ENCODE results near the gene CASZ1. TPM values are rescaled to one million over a fixed set of nuclear protein-coding genes. Genes with fewer than 3 reads are reported as not detected.

CASZ1 gene
- total and polyA plus RNA-seq, 4 experiments from 2014 or later = 0.13 to 8.8 (median 4.7) TPM

DNA sequence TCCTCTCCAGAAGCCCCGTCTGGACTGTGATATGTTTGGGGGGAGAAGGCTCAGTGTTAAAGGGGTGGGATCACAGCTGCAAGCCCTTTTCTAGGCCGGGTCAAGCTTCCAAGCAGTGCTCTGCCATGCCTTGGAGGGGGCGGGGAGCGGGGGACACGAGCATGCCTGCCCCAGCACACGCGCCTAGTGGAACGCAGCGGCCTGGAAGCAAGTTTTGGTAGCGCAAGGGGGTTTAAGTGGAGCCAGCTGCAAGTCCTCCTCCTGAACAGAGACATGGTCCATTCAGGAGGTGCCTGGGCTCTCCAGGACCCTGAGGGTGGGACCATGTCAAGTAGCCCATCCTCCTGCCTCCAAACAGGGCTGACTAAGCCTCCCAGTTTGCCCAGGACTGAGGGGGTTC is 112.2 kb downstream of the CASZ1 start:
- CTCF ChIA-PET (ENCODE audit: partially characterized antibody) = interaction anchor here (1.3 kb wide), 1 partner anchor 176 kb away, joined by 3 read pairs; no protein-coding TSS in a partner anchor

DNA sequence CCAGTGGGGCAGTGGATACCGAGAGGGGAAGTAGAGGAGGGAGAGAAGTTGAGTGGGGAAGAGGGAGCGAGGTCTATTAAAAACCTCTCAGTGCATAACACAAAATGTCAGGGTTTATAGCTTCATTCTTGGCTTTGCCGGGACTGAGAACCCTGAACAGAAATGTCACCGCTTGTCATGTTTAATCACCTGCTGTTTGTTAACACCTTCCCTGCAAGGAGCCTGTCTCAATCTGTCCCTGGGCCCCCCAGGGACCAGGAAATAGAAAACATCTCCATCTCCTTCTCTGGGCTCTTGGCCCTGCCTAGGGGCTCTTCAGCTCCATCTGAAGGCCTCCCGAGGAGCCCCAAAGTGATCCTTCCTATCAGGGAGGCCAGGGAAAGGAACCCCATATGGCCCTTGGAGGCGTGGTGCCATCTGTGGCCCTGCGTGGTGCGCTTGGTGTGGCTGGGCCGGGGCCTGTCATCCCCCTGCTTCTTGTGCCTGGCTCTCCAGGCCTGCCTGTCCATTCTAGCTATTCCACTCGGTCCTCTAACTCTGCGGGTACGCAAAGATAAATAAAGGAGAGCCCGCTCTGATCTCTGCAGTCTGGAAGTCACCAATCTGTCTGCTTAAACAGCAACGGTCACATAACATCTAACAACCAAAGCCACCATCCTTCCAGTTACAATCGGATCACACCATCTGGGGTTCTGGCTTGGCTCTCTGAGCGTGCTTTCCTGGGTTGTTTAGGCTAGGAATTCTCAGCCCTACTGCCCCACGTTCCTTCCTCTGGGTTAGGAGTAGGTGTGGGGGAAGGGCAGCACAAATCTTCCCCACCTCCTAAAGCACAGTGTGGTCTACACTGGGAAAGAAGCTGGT is 113.8 kb downstream of the CASZ1 start:
- Mint-ChIP-seq H3K36me3 (peaks cover 0 to 2% of the 10 kb centered on the region in 2 donors), H3K27me3 (no peaks in the 10 kb centered on the region), H3K9me3 (no peaks in the 10 kb centered on the region), H3K27ac (peak overlapping the region in 5 of 7 donors; percentile 32 to 72 (median 42)), H3K4me1 (peaks cover 0 to 6% (median 4%) of the 10 kb centered on the region in 4 donors), H3K4me3 (no peak overlapping the region)
- Histone ChIP-seq H3K4me1 (ENCODE audit: insufficient read depth, low read length) (no peaks in the 10 kb centered on the region), H3K9me3 (ENCODE audit: control insufficient read depth in 1 of 2, low read length in 2 of 2) (no peaks in the 10 kb centered on the region), H3K27me3 (ENCODE audit: insufficient read depth, low read length) (no peaks in the 10 kb centered on the region), H3K36me3 (ENCODE audit: insufficient read depth, low read length) (no peaks in the 10 kb centered on the region), H3K4me3 (ENCODE audit: low read length in 2 of 2) (no peak overlapping the region), H3K27ac (ENCODE audit: low read depth, low read length) (no peak overlapping the region)
- DNase-seq = no peak
- intact Hi-C loops (cut with micrococcal nuclease) = no loop called here
- POLR2A ChIA-PET (ENCODE audit: partially characterized antibody) = interaction anchor here (1.1 kb wide), 1 partner anchor 10 kb away, joined by 4 read pairs; no protein-coding TSS in a partner anchor
- CTCF ChIA-PET (ENCODE audit: partially characterized antibody) = interaction anchor here (1.3 kb wide), 1 partner anchor 174 kb away, joined by 3 read pairs; no protein-coding TSS in a partner anchor

More for the DNA sequence above, 112.2 kb downstream of the CASZ1 start:
- no peaks in the 10 kb centered on the region for H3K36me3 ChIP-seq (ENCODE audit: insufficient read depth, low read length)
- no peaks in the 10 kb centered on the region for H3K27me3 ChIP-seq (ENCODE audit: insufficient read depth, low read length)
- Mint-ChIP-seq H3K4me1 (peaks cover 0 to 7% (median 4%) of the 10 kb centered on the region in 4 donors), H3K9me3 (no peaks in the 10 kb centered on the region), H3K4me3 (no peak overlapping the region), H3K27me3 (no peaks in the 10 kb centered on the region), H3K27ac (no peak overlapping the region), H3K36me3 (peaks cover 0 to 2% of the 10 kb centered on the region in 2 donors)
- no peak overlapping the region for H3K27ac ChIP-seq (ENCODE audit: low read depth, low read length)
- no peak for DNase-seq
- no peaks in the 10 kb centered on the region for H3K4me1 ChIP-seq (ENCODE audit: insufficient read depth, low read length)
- H3K9me3 ChIP-seq (ENCODE audit: control insufficient read depth in 1 of 2, low read length in 2 of 2) = no peaks in the 10 kb centered on the region
- POLR2A ChIA-PET (ENCODE audit: partially characterized antibody) = no interaction called here
- H3K4me3 ChIP-seq (ENCODE audit: low read length in 2 of 2) = no peak overlapping the region
- intact Hi-C loops (cut with micrococcal nuclease) = no loop called here

DNA sequence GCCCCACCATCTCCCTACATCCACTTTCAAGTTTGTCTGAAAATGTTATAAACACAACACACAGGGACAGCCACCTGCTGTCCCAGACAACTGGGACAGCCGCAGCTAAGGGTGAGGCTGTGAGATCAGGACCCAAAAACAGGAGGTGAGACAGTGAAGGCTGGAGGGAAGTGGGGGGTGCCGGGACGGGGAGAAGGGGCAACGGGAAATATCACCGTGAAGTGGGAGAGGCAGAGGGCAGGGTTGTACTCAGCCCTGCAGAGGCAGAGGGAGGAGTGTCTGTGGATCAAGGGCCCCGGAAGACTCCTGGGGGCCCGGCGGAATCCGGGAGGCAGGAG is 114.4 kb downstream of the CASZ1 start:
- Histone ChIP-seq H3K27me3 (ENCODE audit: insufficient read depth, low read length) (no peaks in the 10 kb centered on the region), H3K36me3 (ENCODE audit: insufficient read depth, low read length) (no peaks in the 10 kb centered on the region), H3K4me3 (ENCODE audit: low read length in 2 of 2) (no peak overlapping the region), H3K4me1 (ENCODE audit: insufficient read depth, low read length) (no peaks in the 10 kb centered on the region), H3K27ac (ENCODE audit: low read depth, low read length) (no peak overlapping the region), H3K9me3 (ENCODE audit: control insufficient read depth in 1 of 2, low read length in 2 of 2) (no peaks in the 10 kb centered on the region)
- H3K4me3 Mint-ChIP-seq = no peak overlapping the region
- ChIA-PET POLR2A (ENCODE audit: partially characterized antibody) (interaction anchor here (1.1 kb wide), 1 partner anchor 11 kb away, joined by 4 read pairs; no protein-coding TSS in a partner anchor), CTCF (ENCODE audit: partially characterized antibody) (no interaction called here)
- peaks cover 0 to 12% (median 4%) of the 10 kb centered on the region in 4 donors for H3K4me1 Mint-ChIP-seq
- peaks cover 0 to 2% of the 10 kb centered on the region in 2 donors for H3K36me3 Mint-ChIP-seq
- H3K27ac Mint-ChIP-seq = peak overlapping the region in 2 of 7 donors; percentile 42 to 72
- no peak for DNase-seq
- no peaks in the 10 kb centered on the region for H3K9me3 Mint-ChIP-seq
- H3K27me3 Mint-ChIP-seq = no peaks in the 10 kb centered on the region
- intact Hi-C loops (cut with micrococcal nuclease) = no loop called here

DNA sequence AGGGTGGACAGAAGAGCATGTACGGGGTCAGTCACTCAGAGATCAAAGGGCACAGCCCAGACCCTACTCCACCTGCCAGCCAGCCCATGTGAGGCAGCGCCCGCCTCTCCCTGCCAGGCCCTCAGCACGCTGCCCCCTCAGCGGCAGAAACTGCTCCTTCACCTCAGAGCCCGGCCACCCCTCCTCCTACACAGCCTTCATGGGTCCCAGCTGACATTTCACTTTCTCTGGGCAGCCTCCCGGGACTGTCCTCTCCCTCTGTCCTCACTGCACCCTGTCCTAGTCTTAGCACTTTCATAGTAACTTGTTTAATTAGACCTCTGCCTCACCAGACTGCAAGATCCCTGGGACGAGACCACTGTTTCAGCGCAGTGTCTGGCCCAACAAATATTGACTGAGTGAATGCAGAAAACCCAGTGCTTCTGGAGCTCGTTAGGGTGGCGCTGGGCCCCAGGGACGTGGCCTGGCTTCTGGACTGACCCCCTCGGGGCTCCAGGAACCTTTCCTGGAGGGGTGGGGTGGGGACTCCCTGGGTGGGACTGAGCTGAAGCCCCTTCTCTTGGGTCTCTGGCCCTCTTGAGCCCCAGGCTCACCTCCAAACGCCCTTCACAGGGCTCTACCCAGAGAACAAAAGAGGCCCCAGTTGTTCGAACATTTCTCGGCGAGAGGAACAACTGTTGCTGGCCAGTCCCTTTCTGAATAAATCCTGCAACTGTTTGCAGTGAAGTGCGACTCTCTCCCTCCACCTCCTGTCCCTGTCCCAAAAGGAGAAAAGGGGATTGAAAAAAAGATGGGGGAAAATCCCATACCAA is 114.9 kb downstream of the CASZ1 start:
- Mint-ChIP-seq H3K9me3 (no peaks in the 10 kb centered on the region), H3K4me3 (no peak overlapping the region), H3K27me3 (no peaks in the 10 kb centered on the region), H3K27ac (peak overlapping the region in 1 of 7 donors; percentile 48), H3K4me1 (peaks cover 1 to 18% (median 4%) of the 10 kb centered on the region in 4 donors), H3K36me3 (peaks cover 0 to 2% of the 10 kb centered on the region in 2 donors)
- H3K4me1 ChIP-seq (ENCODE audit: insufficient read depth, low read length) = no peaks in the 10 kb centered on the region
- CTCF ChIA-PET (ENCODE audit: partially characterized antibody) = no interaction called here
- H3K27me3 ChIP-seq (ENCODE audit: insufficient read depth, low read length) = no peaks in the 10 kb centered on the region
- H3K4me3 ChIP-seq (ENCODE audit: low read length in 2 of 2) = no peak overlapping the region
- intact Hi-C loops (cut with micrococcal nuclease) = no loop called here
- POLR2A ChIA-PET (ENCODE audit: partially characterized antibody) = interaction anchor here (1.1 kb wide), 1 partner anchor 11 kb away, joined by 4 read pairs; no protein-coding TSS in a partner anchor
- no peaks in the 10 kb centered on the region for H3K9me3 ChIP-seq (ENCODE audit: control insufficient read depth in 1 of 2, low read length in 2 of 2)
- no peaks in the 10 kb centered on the region for H3K36me3 ChIP-seq (ENCODE audit: insufficient read depth, low read length)
- H3K27ac ChIP-seq (ENCODE audit: low read depth, low read length) = no peak overlapping the region
- no peak for DNase-seq

DNA sequence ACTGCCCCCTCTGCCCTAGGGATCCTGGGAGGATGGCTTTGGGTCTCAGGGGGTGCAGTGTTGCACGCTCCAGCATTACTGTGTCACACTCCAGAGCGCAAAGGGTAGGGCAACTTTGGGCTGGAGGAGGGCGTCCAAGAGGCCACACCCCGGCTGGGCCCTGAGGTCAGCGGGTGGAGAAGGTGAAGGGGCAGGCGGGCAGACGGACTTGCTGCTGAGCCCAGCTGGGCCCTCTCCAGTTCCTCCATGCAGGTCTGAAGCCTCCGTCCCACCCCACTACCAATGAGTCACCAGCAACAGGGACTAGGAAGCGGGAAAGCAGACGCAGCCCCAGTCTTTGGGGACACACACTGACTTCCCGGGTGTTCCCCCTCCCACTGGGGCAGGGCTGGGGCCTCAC is 116.0 kb downstream of the CASZ1 start:
- intact Hi-C loops (cut with micrococcal nuclease) = no loop called here

DNA sequence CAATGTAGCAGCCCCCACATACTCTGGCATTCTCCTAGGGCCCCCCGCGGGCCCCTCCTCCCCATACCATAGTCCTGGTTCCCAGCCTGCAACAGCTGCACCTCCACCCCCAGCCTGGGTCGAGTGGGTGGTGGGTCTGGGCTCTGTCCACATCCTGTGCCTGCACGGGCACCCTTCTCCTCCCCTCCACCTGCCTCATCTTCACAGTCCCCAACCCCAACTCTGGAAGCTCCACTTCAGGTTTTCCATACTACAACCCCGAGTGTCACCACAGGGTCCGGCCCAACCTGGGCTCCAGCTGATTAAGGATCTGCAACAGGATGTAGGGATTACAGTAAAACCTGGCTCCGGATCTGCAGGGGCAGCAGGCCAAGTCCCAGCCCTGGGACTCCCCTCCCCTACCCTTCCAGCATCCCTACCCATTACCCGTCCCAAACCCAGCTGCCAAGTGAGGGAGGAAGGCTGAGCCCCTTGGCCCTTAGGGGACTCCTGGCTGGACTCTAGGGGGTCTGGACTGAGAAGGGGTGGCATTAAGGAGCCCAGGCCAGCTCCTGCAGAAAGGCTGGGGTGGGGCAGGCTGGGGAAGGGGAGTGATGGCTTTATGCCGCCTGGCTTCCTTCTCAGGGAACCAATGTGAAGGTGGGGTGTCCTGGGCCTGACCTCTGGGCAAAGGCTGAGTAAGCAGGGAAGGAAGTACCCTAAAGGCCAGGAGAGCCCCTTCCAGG is 116.8 kb downstream of the CASZ1 start:
- Histone ChIP-seq H3K4me3 (ENCODE audit: low read length in 2 of 2) (no peak overlapping the region), H3K27me3 (ENCODE audit: insufficient read depth, low read length) (no peaks in the 10 kb centered on the region), H3K36me3 (ENCODE audit: insufficient read depth, low read length) (no peaks in the 10 kb centered on the region), H3K4me1 (ENCODE audit: insufficient read depth, low read length) (no peaks in the 10 kb centered on the region), H3K27ac (ENCODE audit: low read depth, low read length) (no peak overlapping the region), H3K9me3 (ENCODE audit: control insufficient read depth in 1 of 2, low read length in 2 of 2) (no peaks in the 10 kb centered on the region)
- CTCF ChIA-PET (ENCODE audit: partially characterized antibody) = no interaction called here
- no peaks in the 10 kb centered on the region for H3K27me3 Mint-ChIP-seq
- intact Hi-C loops (cut with micrococcal nuclease) = no loop called here
- H3K27ac Mint-ChIP-seq = peak overlapping the region in 2 of 7 donors; percentile 70 to 72
- no peaks in the 10 kb centered on the region for H3K9me3 Mint-ChIP-seq
- DNase-seq = no peak
- H3K4me1 Mint-ChIP-seq = peaks cover 5 to 23% (median 6%) of the 10 kb centered on the region in 4 donors
- H3K4me3 Mint-ChIP-seq = no peak overlapping the region
- POLR2A ChIA-PET (ENCODE audit: partially characterized antibody) = no interaction called here
- peaks cover 0 to under 1% of the 10 kb centered on the region in 2 donors for H3K36me3 Mint-ChIP-seq

More for the DNA sequence above, 116.0 kb downstream of the CASZ1 start:
- H3K36me3 ChIP-seq (ENCODE audit: insufficient read depth, low read length) = no peaks in the 10 kb centered on the region
- H3K27ac ChIP-seq (ENCODE audit: low read depth, low read length) = no peak overlapping the region
- Mint-ChIP-seq H3K36me3 (peaks cover 0 to 2% of the 10 kb centered on the region in 2 donors), H3K4me3 (no peak overlapping the region), H3K27ac (no peak overlapping the region), H3K27me3 (no peaks in the 10 kb centered on the region), H3K4me1 (peaks cover 5 to 23% (median 6%) of the 10 kb centered on the region in 4 donors), H3K9me3 (no peaks in the 10 kb centered on the region)
- DNase-seq = no peak
- ChIA-PET CTCF (ENCODE audit: partially characterized antibody) (no interaction called here), POLR2A (ENCODE audit: partially characterized antibody) (no interaction called here)
- H3K4me1 ChIP-seq (ENCODE audit: insufficient read depth, low read length) = no peaks in the 10 kb centered on the region
- no peaks in the 10 kb centered on the region for H3K9me3 ChIP-seq (ENCODE audit: control insufficient read depth in 1 of 2, low read length in 2 of 2)
- no peak overlapping the region for H3K4me3 ChIP-seq (ENCODE audit: low read length in 2 of 2)
- no peaks in the 10 kb centered on the region for H3K27me3 ChIP-seq (ENCODE audit: insufficient read depth, low read length)
